Gastrocnemius medialis (tissue), 4 donors: ENCODE data around the gene ESPN. TPM values are rescaled to one million over a fixed set of nuclear protein-coding genes. Genes with fewer than 3 reads are reported as not detected.

ENCODE experiments used
- ATAC-seq, 2 donors: fragments of 150-250 bp; one replicate each; pipeline ENCODE4 v1.9.1; 2016
- DNase-seq, 2 donors: peaks; one replicate each; pipeline ENCODE4 v3.0.0-alpha.2; 2019
- H3K27ac ChIP-seq, 4 donors: fragments of 200-600 bp; sonication (generic); 1 replicate in 1 of 4; 2 replicates in 3 of 4; pipeline ENCODE4 v1.5.1; 2016 to 2018; ENCODE audit warnings: mild to moderate bottlenecking in 2 of 4, moderate library complexity in 1 of 4
- H3K27me3 ChIP-seq, 3 donors: fragments of 200-600 bp; sonication (generic) in 2 of 3; 1 replicate in 1 of 3; 2 replicates in 2 of 3; pipeline versions ENCODE4 v1.5.1 to v1.6.0; 2016 to 2019; ENCODE audit warnings: mild to moderate bottlenecking in 1 of 3, moderate library complexity in 1 of 3
- H3K36me3 ChIP-seq, 2 donors: fragments of 200-600 bp; sonication (generic) in 1 of 2; one replicate each; pipeline ENCODE4 v1.5.1; 2017 to 2018
- H3K4me1 ChIP-seq, 2 donors: fragments of 200-600 bp; sonication (generic) in 1 of 2; one replicate each; pipeline ENCODE4 v1.5.1; 2016 to 2017; ENCODE audit warnings: mild to moderate bottlenecking in 2 of 2
- H3K4me3 ChIP-seq, 4 donors: fragments of 200-600 bp; sonication (generic) in 3 of 4; 1 replicate in 1 of 4; 2 replicates in 3 of 4; pipeline ENCODE4 v1.5.1; 2016 to 2019; ENCODE audit warnings: mild to moderate bottlenecking in 2 of 4
- H3K9me3 ChIP-seq, 3 donors: fragments of 200-600 bp; sonication (generic) in 2 of 3; 1 replicate in 1 of 3; 2 replicates in 2 of 3; pipeline ENCODE4 v1.5.1; 2016 to 2019
- POLR2A ChIP-seq, 2 donors: fragments of 450-650 bp; IDR thresholded peaks; one replicate each; pipeline ENCODE4 v1.6.1; 2017; ENCODE audit warnings: antibody characterized with exemption in 2 of 2, mild to moderate bottlenecking in 2 of 2, moderate library complexity in 2 of 2
- in situ Hi-C, 4 donors: fragments of 200-750 bp; cut with MboI; loops; one replicate each; pipeline versions ENCODE4 v1.15.0 to v1.8.0; 2017; ENCODE audit warnings: low sequenced_read_pairs in 4 of 4
- intact Hi-C: fragments of 100-400 bp; cut with DNase I; formaldehyde crosslinking; loops from one replicate; pipeline ENCODE4 v1.15.1; 2023; ENCODE audit warnings: low total_unique reads
- total RNA-seq, 4 donors: library from RNA; depleted of rRNA; stranded (reverse); fragments of >200 nt; gene quantifications; one replicate each; pipeline versions ENCODE4 v1.1.0 to v1.2.3, GENCODE V29; 2016
- TF ChIP-seq, protein P1 (sequence below), 5 experiments: fragments of 450-650 bp in 3 of 5; fragments of 200-600 bp in 2 of 5; sonication (generic) in 2 of 5; IDR thresholded peaks in 4 of 5; conservative IDR thresholded peaks in 1 of 5; 1 replicate in 4 of 5; 2 replicates in 1 of 5; pipeline ENCODE4 v1.5.1; 2016 to 2019; ENCODE audit warnings: antibody characterized with exemption in 5 of 5, mild to moderate bottlenecking in 3 of 5, moderate library complexity in 3 of 5

The ESPN gene
- total RNA-seq, 4 donors from 2014 or later: 0.41 TPM; not detected in 3

DNA sequence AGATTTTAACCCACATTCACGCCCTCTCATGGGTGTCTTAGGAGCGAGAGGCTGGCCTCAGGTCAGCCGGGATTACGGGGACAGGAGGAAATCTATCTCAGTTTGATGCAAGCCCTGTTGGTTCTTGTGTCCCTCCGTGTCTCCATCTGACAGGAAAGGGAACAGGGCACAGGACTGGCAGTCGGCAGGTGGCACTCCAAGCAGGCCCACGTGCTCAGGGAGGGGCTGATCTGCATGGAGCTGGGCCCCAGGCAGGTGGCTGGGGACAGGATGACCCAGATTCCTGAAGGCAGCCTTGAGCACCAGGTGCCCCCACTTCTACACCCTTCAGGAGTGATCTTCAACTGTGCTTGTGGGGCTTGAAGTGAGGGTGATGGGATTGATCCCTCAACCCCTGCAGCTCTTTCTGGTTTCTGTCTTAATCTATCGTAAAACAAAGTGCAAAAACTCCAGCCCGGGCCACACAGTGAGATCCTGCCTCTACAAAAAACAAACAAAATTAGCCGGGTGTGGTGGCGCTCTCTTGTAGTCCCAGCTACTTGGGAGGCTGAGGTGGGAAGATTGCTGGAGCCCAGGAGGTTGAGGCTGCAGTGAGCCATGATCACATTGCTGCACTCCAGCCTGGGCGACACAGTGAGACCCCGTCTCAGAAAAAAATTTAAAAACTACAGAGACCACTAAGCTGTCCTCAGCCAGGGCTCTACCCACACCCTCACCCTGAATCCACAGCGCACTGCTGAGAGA, 58.6 kb downstream of the ESPN start:
- no peak for ATAC-seq
- H3K9me3 ChIP-seq: no peaks in the 10 kb centered on the region
- in situ Hi-C loops (loop anchor here (10.0 to 25.0 kb wide), 2 partner anchors 154 to 162 kb away; no protein-coding TSS in a partner anchor), intact Hi-C loops (no loop called here)
- no peaks in the 10 kb centered on the region for H3K36me3 ChIP-seq
- peaks cover 0 to 7% of the 10 kb centered on the region in 2 donors for H3K4me1 ChIP-seq
- no peak overlapping the region for H3K27ac ChIP-seq
- DNase-seq: no peak
- TF ChIP-seq POLR2A (IDR thresholded peaks at IDR 0.05): no peak
- TF ChIP-seq, protein P1, sequence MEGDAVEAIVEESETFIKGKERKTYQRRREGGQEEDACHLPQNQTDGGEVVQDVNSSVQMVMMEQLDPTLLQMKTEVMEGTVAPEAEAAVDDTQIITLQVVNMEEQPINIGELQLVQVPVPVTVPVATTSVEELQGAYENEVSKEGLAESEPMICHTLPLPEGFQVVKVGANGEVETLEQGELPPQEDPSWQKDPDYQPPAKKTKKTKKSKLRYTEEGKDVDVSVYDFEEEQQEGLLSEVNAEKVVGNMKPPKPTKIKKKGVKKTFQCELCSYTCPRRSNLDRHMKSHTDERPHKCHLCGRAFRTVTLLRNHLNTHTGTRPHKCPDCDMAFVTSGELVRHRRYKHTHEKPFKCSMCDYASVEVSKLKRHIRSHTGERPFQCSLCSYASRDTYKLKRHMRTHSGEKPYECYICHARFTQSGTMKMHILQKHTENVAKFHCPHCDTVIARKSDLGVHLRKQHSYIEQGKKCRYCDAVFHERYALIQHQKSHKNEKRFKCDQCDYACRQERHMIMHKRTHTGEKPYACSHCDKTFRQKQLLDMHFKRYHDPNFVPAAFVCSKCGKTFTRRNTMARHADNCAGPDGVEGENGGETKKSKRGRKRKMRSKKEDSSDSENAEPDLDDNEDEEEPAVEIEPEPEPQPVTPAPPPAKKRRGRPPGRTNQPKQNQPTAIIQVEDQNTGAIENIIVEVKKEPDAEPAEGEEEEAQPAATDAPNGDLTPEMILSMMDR (IDR thresholded peaks at IDR 0.05 in 4 of 5, conservative IDR thresholded peaks at IDR 0.05 in 1 of 5): no peak
- H3K4me3 ChIP-seq: no peak overlapping the region
- peaks cover 9 to 18% (median 9%) of the 10 kb centered on the region in 3 donors for H3K27me3 ChIP-seq

DNA sequence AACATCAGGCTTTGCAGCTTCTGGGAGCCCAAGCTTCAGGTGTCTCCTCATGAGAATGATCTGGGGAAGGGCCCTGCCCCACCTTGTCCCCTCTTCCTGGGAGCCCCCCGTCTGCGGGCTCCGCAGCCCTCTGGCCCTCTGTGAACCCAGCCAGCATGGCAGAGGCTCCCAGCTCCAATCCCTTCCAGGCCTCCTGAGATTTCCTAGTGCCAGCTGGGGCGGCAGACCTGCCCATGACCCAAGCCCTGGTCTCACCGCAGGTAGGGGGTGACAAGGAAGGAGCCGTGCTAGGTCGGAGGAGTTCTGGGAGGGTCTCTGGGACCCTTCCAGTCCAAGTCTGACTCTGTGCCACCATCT, 59.2 kb downstream of the ESPN start:
- Histone ChIP-seq H3K4me1 (peaks cover 0 to 7% of the 10 kb centered on the region in 2 donors), H3K27ac (no peak overlapping the region), H3K4me3 (no peak overlapping the region), H3K36me3 (no peaks in the 10 kb centered on the region), H3K9me3 (no peaks in the 10 kb centered on the region), H3K27me3 (peaks cover 9 to 18% (median 9%) of the 10 kb centered on the region in 3 donors)
- ATAC-seq: no peak
- TF ChIP-seq POLR2A (IDR thresholded peaks at IDR 0.05): no peak
- TF ChIP-seq, protein P1 (IDR thresholded peaks at IDR 0.05 in 4 of 5, conservative IDR thresholded peaks at IDR 0.05 in 1 of 5): no peak
- in situ Hi-C loops (loop anchor here (10.0 to 25.0 kb wide), 2 partner anchors 154 to 161 kb away; no protein-coding TSS in a partner anchor), intact Hi-C loops (no loop called here)
- no peak for DNase-seq

DNA sequence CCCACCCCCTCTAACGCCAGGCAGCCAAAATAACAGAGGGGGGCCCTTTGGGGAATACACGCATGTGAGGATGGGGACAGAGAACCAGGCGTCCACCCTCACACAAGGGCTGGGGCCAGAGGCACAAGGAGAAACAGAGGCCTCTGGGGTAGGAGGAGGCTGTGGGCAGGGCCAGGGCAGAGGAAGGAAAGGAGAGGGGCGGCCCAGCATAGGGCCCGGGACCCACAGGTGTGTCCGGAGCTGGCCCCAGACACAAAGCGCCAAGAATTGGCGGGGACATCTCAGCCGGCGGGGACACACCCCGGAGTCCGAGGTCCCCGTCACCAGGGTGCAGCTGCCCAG, 60.2 kb downstream of the ESPN start:
- ATAC-seq (no peak), DNase-seq (no peak)
- Histone ChIP-seq H3K4me1 (peaks cover 0 to 7% of the 10 kb centered on the region in 2 donors), H3K9me3 (no peaks in the 10 kb centered on the region), H3K4me3 (peak overlapping the region; percentile 37 to 50 (median 45)), H3K27me3 (peaks cover 9 to 18% (median 10%) of the 10 kb centered on the region in 3 donors), H3K36me3 (no peaks in the 10 kb centered on the region), H3K27ac (peak overlapping the region in 3 of 4 donors; percentile 58 to 64 (median 63))
- in situ Hi-C loops: loop anchor here (10.0 to 25.0 kb wide), 2 partner anchors 153 to 160 kb away; no protein-coding TSS in a partner anchor
- TF ChIP-seq, protein P1 (IDR thresholded peaks at IDR 0.05 in 4 of 5, conservative IDR thresholded peaks at IDR 0.05 in 1 of 5): no peak
- no peak for TF ChIP-seq POLR2A (IDR thresholded peaks at IDR 0.05)
- intact Hi-C loops: no loop called here

DNA sequence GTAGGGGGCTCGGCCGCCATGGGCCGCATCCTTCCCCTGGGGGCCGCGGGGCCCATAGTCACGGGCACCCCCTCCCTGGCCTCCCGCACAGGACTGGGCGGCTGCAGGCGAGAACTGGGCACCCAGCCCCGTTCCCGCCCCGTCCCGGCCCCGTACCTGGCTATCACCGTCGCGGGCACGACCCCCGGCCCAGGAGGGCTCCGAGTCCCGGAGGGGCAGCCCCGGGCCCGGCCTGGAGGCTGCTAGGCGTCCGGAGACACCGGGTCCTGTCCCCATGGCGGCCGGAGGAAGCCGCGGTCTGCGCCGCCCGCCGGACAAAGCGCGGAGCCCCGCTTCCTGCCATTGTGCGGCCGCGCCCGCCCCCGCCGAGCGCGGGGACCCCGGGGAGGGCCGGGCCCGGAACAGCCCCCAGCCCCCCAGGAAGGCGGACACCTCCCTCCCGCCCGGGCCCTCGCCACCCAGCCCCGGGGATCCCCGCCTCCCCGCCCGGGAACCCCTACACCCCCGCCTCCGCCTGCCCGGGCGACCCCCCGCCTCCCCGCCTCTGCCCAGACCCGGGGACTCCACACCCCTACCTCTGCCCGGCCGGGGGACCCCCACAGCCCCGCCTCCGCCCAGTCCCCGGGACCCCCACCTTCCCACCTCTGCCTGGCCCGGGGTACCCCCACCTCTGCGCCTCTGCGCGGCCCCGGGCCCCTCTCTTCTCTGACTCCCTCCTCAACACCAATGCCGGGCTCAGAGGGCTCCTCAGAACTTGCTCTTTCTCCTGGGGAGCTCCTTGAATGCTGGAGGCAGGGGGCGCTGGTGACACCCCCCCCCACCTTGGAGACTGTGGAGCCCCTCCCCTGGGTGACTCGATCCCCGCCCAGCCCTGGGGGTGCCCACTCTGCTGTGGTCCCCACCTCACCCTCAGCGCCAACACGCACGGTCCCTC, 60.9 kb downstream of the ESPN start:
- no peaks in the 10 kb centered on the region for H3K36me3 ChIP-seq
- H3K4me3 ChIP-seq: peak overlapping the region; percentile 37 to 50 (median 45)
- no peaks in the 10 kb centered on the region for H3K9me3 ChIP-seq
- ATAC-seq (no peak), DNase-seq (no peak)
- peaks cover 5 to 7% of the 10 kb centered on the region in 2 donors for H3K4me1 ChIP-seq
- peak overlapping the region; percentile 29 to 64 (median 60) for H3K27ac ChIP-seq
- TF ChIP-seq POLR2A (IDR thresholded peaks at IDR 0.05): no peak
- TF ChIP-seq, protein P1 (IDR thresholded peaks at IDR 0.05 in 4 of 5, conservative IDR thresholded peaks at IDR 0.05 in 1 of 5): no peak
- intact Hi-C loops: loop anchor here (1.0 kb wide), 1 partner anchor 161 kb away; no protein-coding TSS in a partner anchor
- in situ Hi-C loops: loop anchor here (10.0 to 25.0 kb wide), 2 partner anchors 152 to 159 kb away; no protein-coding TSS in a partner anchor
- peaks cover 10 to 18% (median 16%) of the 10 kb centered on the region in 3 donors for H3K27me3 ChIP-seq
